Ectodermal cell (in vitro differentiated cells): Measurements from ENCODE around the gene ERCC8.
A peak's percentile ranks its signal among the peaks of the same experiment; 100 is the strongest.
"Not testable (repeated sequence)": the region's sequence is repeated elsewhere in the genome, so short reads cannot be mapped to it uniquely, and the experiment has no call there.

Experiments used
- H3K27ac ChIP-seq: 2 replicates; pipeline ENCODE4 v1.7.0; 2013; ENCODE audit warnings: mild to moderate bottlenecking, low read depth, low read length; ENCODE audit not compliant: insufficient read depth, poor library complexity, severe bottlenecking
- H3K27me3 ChIP-seq: 2 replicates; pipeline ENCODE4 v1.7.0; 2013; ENCODE audit warnings: mild to moderate bottlenecking, low read length; ENCODE audit not compliant: insufficient read depth, control insufficient read depth, poor library complexity, severe bottlenecking
- H3K36me3 ChIP-seq: one replicate; pipeline ENCODE4 v1.7.0; 2013; ENCODE audit warnings: low read length; ENCODE audit not compliant: control insufficient read depth, insufficient read depth
- H3K4me1 ChIP-seq: one replicate; pipeline ENCODE4 v1.7.0; 2013; ENCODE audit warnings: low read length; ENCODE audit not compliant: control insufficient read depth, insufficient read depth
- H3K4me3 ChIP-seq: 2 replicates; pipeline ENCODE4 v1.7.0; 2013; ENCODE audit warnings: low read depth, low read length, control low read depth; ENCODE audit not compliant: insufficient read depth
- H3K9me3 ChIP-seq: 2 replicates; pipeline ENCODE4 v1.7.0; 2013; ENCODE audit warnings: mild to moderate bottlenecking, low read length, moderate library complexity; ENCODE audit not compliant: control insufficient read depth
- WGBS, 2 experiments: methylation state at CpG; one replicate each; pipeline ENCODE4 v1.1.7; 2013; ENCODE audit warnings: missing lambda C conversion rate in 2 of 2; 5-methylcytosine and 5-hydroxymethylcytosine counted together

ERCC8 gene

GRCh38 chr5:60883229-60883628 is 61.6 kb downstream of the ERCC8 start:
- Histone ChIP-seq H3K4me3 (no peak overlapping the region), H3K4me1 (no peaks in the 10 kb centered on the region), H3K36me3 (peaks cover 4% of the 10 kb centered on the region), H3K27ac (no peak overlapping the region), H3K27me3 (no peaks in the 10 kb centered on the region), H3K9me3 (no peaks in the 10 kb centered on the region)

- no peaks in the 10 kb centered on the region for H3K9me3 ChIP-seq
- no peak overlapping the region for H3K27ac ChIP-seq
- H3K4me3 ChIP-seq, result no peak overlapping the region
- H3K4me1 ChIP-seq, result no peaks in the 10 kb centered on the region
- H3K36me3 ChIP-seq, result no peaks in the 10 kb centered on the region
- no peaks in the 10 kb centered on the region for H3K27me3 ChIP-seq
Measured at GRCh38 chr5:60872892-60873291, 72.0 kb downstream of the ERCC8 start.

GRCh38 chr5:60870857-60871256 is 74.0 kb downstream of the ERCC8 start:
- WGBS, 2 experiments, result 91 to 94% methylated on average over 3 of the region's 3 CpGs
- Histone ChIP-seq H3K9me3 (no peaks in the 10 kb centered on the region), H3K4me1 (no peaks in the 10 kb centered on the region), H3K4me3 (no peak overlapping the region), H3K27me3 (no peaks in the 10 kb centered on the region), H3K36me3 (no peaks in the 10 kb centered on the region), H3K27ac (no peak overlapping the region)

GRCh38 chr5:60860572-60860971 is 84.3 kb downstream of the ERCC8 start:
- H3K27me3 ChIP-seq, H3K27ac ChIP-seq, H3K4me3 ChIP-seq, H3K4me1 ChIP-seq, H3K9me3 ChIP-seq, H3K36me3 ChIP-seq: not testable (repeated sequence)
- WGBS, 2 experiments, result 90 to 94% methylated on average over 15 to 16 of the region's 16 CpGs

GRCh38 chr5:60856066-60856465 is 88.8 kb downstream of the ERCC8 start:
- Histone ChIP-seq H3K27me3 (no peaks in the 10 kb centered on the region), H3K4me3 (no peak overlapping the region)
- 96 to 100% methylated on average over 1 of the region's 1 CpG for WGBS, 2 experiments

GRCh38 chr5:60852940-60853339 is 91.9 kb downstream of the ERCC8 start:
- Histone ChIP-seq H3K4me1 (peaks cover 4% of the 10 kb centered on the region), H3K27me3 (no peaks in the 10 kb centered on the region), H3K27ac (peak overlapping the region; percentile 8), H3K36me3 (no peaks in the 10 kb centered on the region), H3K9me3 (no peaks in the 10 kb centered on the region), H3K4me3 (no peak overlapping the region)
- WGBS, 2 experiments, result 22 to 24% methylated on average over 3 of the region's 3 CpGs

More at GRCh38 chr5:60856066-60856465, 88.8 kb downstream of the ERCC8 start:
- Histone ChIP-seq H3K4me1 (peaks cover 4% of the 10 kb centered on the region), H3K36me3 (no peaks in the 10 kb centered on the region), H3K9me3 (no peaks in the 10 kb centered on the region), H3K27ac (no peak overlapping the region)

- H3K27me3 ChIP-seq, result no peaks in the 10 kb centered on the region
- no peaks in the 10 kb centered on the region for H3K9me3 ChIP-seq
- no peak overlapping the region for H3K4me3 ChIP-seq
- WGBS, 2 experiments, result 85 to 90% methylated on average over 2 of the region's 2 CpGs
- H3K4me1 ChIP-seq, result peaks cover 4% of the 10 kb centered on the region
- no peaks in the 10 kb centered on the region for H3K36me3 ChIP-seq
- peak overlapping the region; percentile 8 for H3K27ac ChIP-seq
Measured at GRCh38 chr5:60852317-60852716, 92.6 kb downstream of the ERCC8 start.

GRCh38 chr5:60851626-60852025 is 93.2 kb downstream of the ERCC8 start:
- H3K4me3 ChIP-seq, result no peak overlapping the region
- peaks cover 4% of the 10 kb centered on the region for H3K4me1 ChIP-seq
- no peaks in the 10 kb centered on the region for H3K27me3 ChIP-seq
- no peaks in the 10 kb centered on the region for H3K9me3 ChIP-seq
- no peaks in the 10 kb centered on the region for H3K36me3 ChIP-seq
- no peak overlapping the region for H3K27ac ChIP-seq

GRCh38 chr5:60846298-60846697 is 98.6 kb downstream of the ERCC8 start:
- Histone ChIP-seq H3K27ac (no peak overlapping the region), H3K4me3 (no peak overlapping the region), H3K9me3 (no peaks in the 10 kb centered on the region), H3K4me1 (peaks cover 5% of the 10 kb centered on the region), H3K27me3 (peaks cover 39% of the 10 kb centered on the region), H3K36me3 (no peaks in the 10 kb centered on the region)
- WGBS, 2 experiments, result 90 to 95% methylated on average over 1 of the region's 1 CpG

- Histone ChIP-seq H3K4me3 (peak within 1 kb of the TSS; percentile 58), H3K27me3 (peaks cover 42% of the 10 kb centered on the region), H3K9me3 (no peaks in the 10 kb centered on the region), H3K4me1 (peaks cover 5% of the 10 kb centered on the region), H3K36me3 (no peaks in the 10 kb centered on the region), H3K27ac (no peak within 1 kb of the TSS)
- WGBS, 2 experiments, result 0% methylated on average over 87 of the region's 87 CpGs
Measured at GRCh38 chr5:60843936-60844905, 100.6 kb downstream of the ERCC8 start, which contains the start of gene ELOVL7. TSS of gene ELOVL7 (minus strand) at chr5:60844269. CDS start at chr5:60787397, 56,872 bp downstream.
